Measurements from ENCODE around the gene DCDC2C. TPM values are rescaled to one million over a fixed set of nuclear protein-coding genes. Genes with fewer than 3 reads are reported as not detected.

The DCDC2C gene
- total and polyA plus RNA-seq, 2 donors (not counting 3 experiments of a cell fraction or from before 2014, with no cell fraction given) = not detected

DNA sequence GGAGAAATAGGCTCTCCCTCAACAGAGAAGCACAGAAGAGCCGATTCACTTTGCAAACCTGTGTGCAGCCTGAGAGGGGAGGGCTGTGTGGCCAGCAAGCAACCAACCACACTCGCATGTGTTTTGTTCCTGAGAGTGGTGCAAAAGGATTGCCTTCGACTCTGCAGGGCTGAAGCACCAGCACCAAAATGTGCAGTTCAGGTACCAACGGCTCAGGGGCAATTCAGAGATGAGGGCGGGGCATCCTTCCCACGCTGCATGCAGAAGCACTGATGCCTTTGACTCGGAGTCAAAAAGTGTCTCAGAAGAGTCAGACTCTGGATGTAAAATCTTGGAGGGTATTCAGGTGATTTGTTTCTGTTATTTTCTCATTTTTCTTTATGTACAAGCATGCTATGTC lies 55.5 kb downstream of the DCDC2C start:
- H3K4me1 ChIP-seq (ENCODE audit: control insufficient read depth, extremely low read depth, insufficient read depth, low read length) = no peaks in the 10 kb centered on the region
- dilution Hi-C loops (cut with MboI; ENCODE audit: extremely low pct_ligation_motif_present, low sequenced_read_pairs) (no loop called here), intact Hi-C loops (cut with micrococcal nuclease) (no loop called here)
- H3K79me2 ChIP-seq (ENCODE audit: control insufficient read depth, insufficient read depth, low read length) = no peaks in the 10 kb centered on the region
- FAIRE-seq = no peak
- no peak overlapping the region for H2AFZ ChIP-seq (ENCODE audit: low read depth, low read length)
- H3K36me3 ChIP-seq (ENCODE audit: control insufficient read depth in 2 of 2, extremely low read depth in 1 of 2, insufficient read depth in 2 of 2, low read length in 2 of 2) = no peaks in the 10 kb centered on the region
- H3K4me3 ChIP-seq (replicated peaks in 1 of 3; ENCODE audit: insufficient read depth in 1 of 3, low read depth in 1 of 3, low read length in 3 of 3) = no peak overlapping the region
- ChIA-PET POLR2A (no interaction called here), CTCF (no interaction called here)
- no peak overlapping the region for H3K4me2 ChIP-seq (ENCODE audit: insufficient read depth, low read length)
- H3K9ac ChIP-seq (replicated peaks; ENCODE audit: extremely low read depth, insufficient read depth, low read length) = no peak overlapping the region
- no peaks in the 10 kb centered on the region for H3K9me3 ChIP-seq (replicated peaks; ENCODE audit: control insufficient read depth, insufficient read depth, low read length)
- no peak for DNase-seq (ENCODE audit: low read depth, low spot score)
- no peaks in the 10 kb centered on the region for H3K9me1 ChIP-seq (replicated peaks; ENCODE audit: control insufficient read depth, extremely low read depth, insufficient read depth, low read length)
- no peaks in the 10 kb centered on the region for H4K20me1 ChIP-seq (replicated peaks; ENCODE audit: control insufficient read depth, extremely low read depth, insufficient read depth, low read length)
- TF ChIP-seq, protein P1, sequence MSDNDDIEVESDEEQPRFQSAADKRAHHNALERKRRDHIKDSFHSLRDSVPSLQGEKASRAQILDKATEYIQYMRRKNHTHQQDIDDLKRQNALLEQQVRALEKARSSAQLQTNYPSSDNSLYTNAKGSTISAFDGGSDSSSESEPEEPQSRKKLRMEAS (IDR thresholded peaks at IDR 0.05; ENCODE audit: insufficient read depth, insufficient read length) = no peak
- TF ChIP-seq FOS (IDR thresholded peaks at IDR 0.05; ENCODE audit: borderline replicate concordance, insufficient read depth, low read length) = no peak
- TF ChIP-seq MYC (IDR thresholded peaks at IDR 0.05; ENCODE audit: low read depth, low read length) = no peak
- H3K27me3 ChIP-seq (ENCODE audit: control insufficient read depth in 2 of 2, insufficient read depth in 2 of 2, low read length in 2 of 2) = no peaks in the 10 kb centered on the region
- no TSS peak for BruUV-seq (replicated peaks)
- H3K27ac ChIP-seq (ENCODE audit: insufficient read depth, low read depth, low read length) = no peak overlapping the region

DNA sequence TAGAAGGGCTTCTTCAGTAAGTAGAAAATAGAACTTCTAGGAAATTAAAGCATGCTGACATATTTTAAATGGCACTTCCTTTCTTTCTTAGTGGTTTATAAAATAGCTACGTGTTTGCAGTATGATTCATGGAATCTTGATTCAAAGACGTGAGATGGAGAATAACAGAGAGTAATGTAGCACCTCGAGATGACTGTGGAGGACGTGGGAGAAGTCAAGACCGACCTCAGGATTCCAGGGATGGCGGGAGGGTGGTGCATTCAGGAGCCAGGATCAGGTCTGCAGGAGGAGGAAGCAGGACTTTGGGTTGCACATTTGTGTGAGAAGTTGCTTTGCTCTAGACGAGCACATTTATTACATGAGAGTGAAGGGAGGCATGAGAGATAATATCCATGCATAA lies 56.0 kb downstream of the DCDC2C start:
- BruUV-seq (replicated peaks) = no TSS peak
- CTCF ChIA-PET = no interaction called here
- no peak for FAIRE-seq

More for the DNA sequence above, 56.0 kb downstream of the DCDC2C start:
- H3K4me3 ChIP-seq (replicated peaks in 1 of 3; ENCODE audit: insufficient read depth in 1 of 3, low read depth in 1 of 3, low read length in 3 of 3) = no peak overlapping the region
- H3K79me2 ChIP-seq (ENCODE audit: control insufficient read depth, insufficient read depth, low read length) = no peaks in the 10 kb centered on the region
- no peaks in the 10 kb centered on the region for H4K20me1 ChIP-seq (replicated peaks; ENCODE audit: control insufficient read depth, extremely low read depth, insufficient read depth, low read length)
- H3K9me3 ChIP-seq (replicated peaks; ENCODE audit: control insufficient read depth, insufficient read depth, low read length) = no peaks in the 10 kb centered on the region
- TF ChIP-seq, protein P1 (IDR thresholded peaks at IDR 0.05; ENCODE audit: insufficient read depth, insufficient read length) = no peak
- no peak for TF ChIP-seq FOS (IDR thresholded peaks at IDR 0.05; ENCODE audit: borderline replicate concordance, insufficient read depth, low read length)
- no peak for TF ChIP-seq EZH2 (IDR thresholded peaks at IDR 0.05; ENCODE audit: borderline replicate concordance, low read depth, low read length, severe bottlenecking)
- TF ChIP-seq JUN (IDR thresholded peaks at IDR 0.05; ENCODE audit: borderline replicate concordance, insufficient read depth, insufficient read length, low read depth) = no peak
- TF ChIP-seq, protein P2, sequence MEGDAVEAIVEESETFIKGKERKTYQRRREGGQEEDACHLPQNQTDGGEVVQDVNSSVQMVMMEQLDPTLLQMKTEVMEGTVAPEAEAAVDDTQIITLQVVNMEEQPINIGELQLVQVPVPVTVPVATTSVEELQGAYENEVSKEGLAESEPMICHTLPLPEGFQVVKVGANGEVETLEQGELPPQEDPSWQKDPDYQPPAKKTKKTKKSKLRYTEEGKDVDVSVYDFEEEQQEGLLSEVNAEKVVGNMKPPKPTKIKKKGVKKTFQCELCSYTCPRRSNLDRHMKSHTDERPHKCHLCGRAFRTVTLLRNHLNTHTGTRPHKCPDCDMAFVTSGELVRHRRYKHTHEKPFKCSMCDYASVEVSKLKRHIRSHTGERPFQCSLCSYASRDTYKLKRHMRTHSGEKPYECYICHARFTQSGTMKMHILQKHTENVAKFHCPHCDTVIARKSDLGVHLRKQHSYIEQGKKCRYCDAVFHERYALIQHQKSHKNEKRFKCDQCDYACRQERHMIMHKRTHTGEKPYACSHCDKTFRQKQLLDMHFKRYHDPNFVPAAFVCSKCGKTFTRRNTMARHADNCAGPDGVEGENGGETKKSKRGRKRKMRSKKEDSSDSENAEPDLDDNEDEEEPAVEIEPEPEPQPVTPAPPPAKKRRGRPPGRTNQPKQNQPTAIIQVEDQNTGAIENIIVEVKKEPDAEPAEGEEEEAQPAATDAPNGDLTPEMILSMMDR (IDR thresholded peaks at IDR 0.05; ENCODE audit: extremely low read depth in 1 of 2, insufficient read depth in 1 of 2, low read depth in 1 of 2, low read length in 2 of 2) = no peak
- TF ChIP-seq POLR2AphosphoS5 (IDR thresholded peaks at IDR 0.05; ENCODE audit: insufficient read depth, low read depth, low read length) = no peak
- TF ChIP-seq MYC (IDR thresholded peaks at IDR 0.05; ENCODE audit: low read depth, low read length) = no peak
- no peak for TF ChIP-seq POLR2A (IDR thresholded peaks at IDR 0.05; ENCODE audit: low read depth, low read length)
- no peak for TF ChIP-seq GATA2 (IDR thresholded peaks at IDR 0.05; ENCODE audit: insufficient read depth, insufficient read length, low read depth, low read length)
- no peaks in the 10 kb centered on the region for H3K4me1 ChIP-seq (ENCODE audit: control insufficient read depth, extremely low read depth, insufficient read depth, low read length)
- intact Hi-C loops (cut with micrococcal nuclease) = no loop called here
- H3K4me2 ChIP-seq (ENCODE audit: insufficient read depth, low read length) = no peak overlapping the region
- POLR2A ChIA-PET = no interaction called here
- H3K27ac ChIP-seq (ENCODE audit: insufficient read depth, low read depth, low read length) = no peak overlapping the region
- DNase-seq (ENCODE audit: low read depth, low spot score) = no peak
- H3K9ac ChIP-seq (replicated peaks; ENCODE audit: extremely low read depth, insufficient read depth, low read length) = no peak overlapping the region
- no peaks in the 10 kb centered on the region for H3K36me3 ChIP-seq (ENCODE audit: control insufficient read depth in 2 of 2, extremely low read depth in 1 of 2, insufficient read depth in 2 of 2, low read length in 2 of 2)
- dilution Hi-C loops (cut with MboI; ENCODE audit: extremely low pct_ligation_motif_present, low sequenced_read_pairs) = no loop called here
- no peaks in the 10 kb centered on the region for H3K9me1 ChIP-seq (replicated peaks; ENCODE audit: control insufficient read depth, extremely low read depth, insufficient read depth, low read length)
- no peaks in the 10 kb centered on the region for H3K27me3 ChIP-seq (ENCODE audit: control insufficient read depth in 2 of 2, insufficient read depth in 2 of 2, low read length in 2 of 2)
- H2AFZ ChIP-seq (ENCODE audit: low read depth, low read length) = no peak overlapping the region
